ENCODE results near the gene CTLA4. TPM values are rescaled to one million over a fixed set of nuclear protein-coding genes. Genes with fewer than 3 reads are reported as not detected.

CTLA4 gene
- total RNA-seq, 1 experiment from 2014 or later, result not detected

DNA sequence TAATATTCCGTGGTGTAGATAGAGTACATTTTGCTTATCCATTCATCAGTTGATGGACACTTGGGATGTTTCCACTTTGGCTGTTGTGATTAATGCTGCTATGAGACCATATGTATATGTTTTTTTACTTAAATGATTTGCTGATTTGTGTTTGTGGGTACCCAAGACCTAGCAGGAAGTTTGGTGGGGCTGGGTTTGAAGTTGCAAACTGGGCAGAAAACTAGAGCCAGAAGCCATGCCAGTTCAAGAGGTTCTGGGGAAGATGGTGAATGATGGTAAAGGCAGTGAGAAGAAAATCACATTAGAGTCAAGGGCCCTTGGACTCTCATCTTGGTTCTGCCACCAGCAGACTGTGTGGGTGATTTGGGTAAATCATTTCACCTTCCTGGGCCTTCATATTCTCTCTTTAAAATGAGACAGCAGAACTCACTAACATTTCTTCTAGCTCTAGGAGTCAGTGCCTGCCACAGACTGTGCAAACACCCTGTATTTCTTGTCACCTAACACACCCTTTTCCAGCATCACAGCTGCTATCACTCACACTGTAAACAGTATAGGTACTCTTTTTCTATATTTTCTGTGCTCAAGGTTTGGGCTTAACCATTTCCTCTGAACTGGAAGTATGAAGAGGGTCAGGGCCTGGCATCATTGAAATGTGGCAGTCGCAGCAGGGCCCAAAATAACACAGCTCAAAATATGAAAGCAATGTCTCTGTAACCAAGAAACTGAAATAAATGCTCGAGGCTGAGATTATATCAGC lies 8.4 kb upstream of the CTLA4 start:
- BruUV-seq (replicated peaks), result no TSS peak
- no peak overlapping the region for H3K4me2 ChIP-seq (ENCODE audit: low read length)
- CTCF ChIA-PET, result no interaction called here

DNA sequence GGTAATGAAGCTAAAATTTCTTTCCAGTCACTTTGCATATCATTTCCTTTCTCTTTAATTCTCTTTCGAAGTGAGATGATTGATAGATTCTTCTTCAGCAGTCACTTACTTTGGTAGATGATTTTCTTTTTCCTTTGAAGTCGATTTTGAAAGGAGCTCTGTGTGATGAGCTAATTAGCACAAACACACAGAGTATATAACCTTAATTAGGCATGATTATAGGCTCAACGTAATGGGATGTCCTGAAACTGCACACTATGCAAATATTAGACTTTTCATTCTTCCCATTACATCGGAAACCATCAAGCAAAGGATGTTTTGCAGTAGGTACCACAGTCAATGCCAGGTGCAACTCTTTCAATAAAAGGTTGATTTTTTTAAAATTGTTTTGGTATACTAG lies 6.4 kb upstream of the CTLA4 start:
- ChIA-PET POLR2A (ENCODE audit: unreplicated experiment) (no interaction called here), CTCF (no interaction called here)
- ATAC-seq (no peak), DNase-seq (no peak)
- H3K79me2 ChIP-seq (ENCODE audit: low read length), result no peaks in the 10 kb centered on the region
- BruUV-seq (replicated peaks), result no TSS peak
- H3K4me2 ChIP-seq (ENCODE audit: low read length), result no peak overlapping the region
- H3F3A ChIP-seq (ENCODE audit: low read length, unreplicated experiment), result no peaks in the 10 kb centered on the region
- no peaks in the 10 kb centered on the region for H3K9me2 ChIP-seq (replicated peaks; ENCODE audit: low read length)
- TF ChIP-seq EZH2phosphoT487 (IDR thresholded peaks at IDR 0.05; ENCODE audit: borderline replicate concordance, low read length), result no peak
- H3K27me3 ChIP-seq (ENCODE audit: low read length), result peaks cover 51% of the 10 kb centered on the region
- H3K9me3 ChIP-seq (ENCODE audit: low read length), result no peaks in the 10 kb centered on the region
- no peak overlapping the region for H3K4me3 ChIP-seq (ENCODE audit: low read length)
- no peaks in the 10 kb centered on the region for H4K20me1 ChIP-seq (ENCODE audit: low read length)
- intact Hi-C loops (cut with micrococcal nuclease), result no loop called here
- no peak overlapping the region for H2AFZ ChIP-seq (ENCODE audit: low read length)
- no peak overlapping the region for H3K27ac ChIP-seq (ENCODE audit: low read length)
- H3K36me3 ChIP-seq (ENCODE audit: low read depth, low read length), result no peaks in the 10 kb centered on the region
- H3K9ac ChIP-seq (ENCODE audit: low read length), result no peak overlapping the region
- no peaks in the 10 kb centered on the region for H3K4me1 ChIP-seq (ENCODE audit: insufficient read depth, low read length)

More for the DNA sequence above, 8.4 kb upstream of the CTLA4 start:
- H3K27me3 ChIP-seq (ENCODE audit: low read length), result peaks cover 62% of the 10 kb centered on the region
- H3K4me1 ChIP-seq (ENCODE audit: insufficient read depth, low read length), result no peaks in the 10 kb centered on the region
- H3K27ac ChIP-seq (ENCODE audit: low read length), result no peak overlapping the region
- no peaks in the 10 kb centered on the region for H3K79me2 ChIP-seq (ENCODE audit: low read length)
- no peak for TF ChIP-seq EZH2phosphoT487 (IDR thresholded peaks at IDR 0.05; ENCODE audit: borderline replicate concordance, low read length)
- TF ChIP-seq EZH2 (IDR thresholded peaks at IDR 0.05; ENCODE audit: low read length, unreplicated experiment), result no peak
- TF ChIP-seq, protein P1, sequence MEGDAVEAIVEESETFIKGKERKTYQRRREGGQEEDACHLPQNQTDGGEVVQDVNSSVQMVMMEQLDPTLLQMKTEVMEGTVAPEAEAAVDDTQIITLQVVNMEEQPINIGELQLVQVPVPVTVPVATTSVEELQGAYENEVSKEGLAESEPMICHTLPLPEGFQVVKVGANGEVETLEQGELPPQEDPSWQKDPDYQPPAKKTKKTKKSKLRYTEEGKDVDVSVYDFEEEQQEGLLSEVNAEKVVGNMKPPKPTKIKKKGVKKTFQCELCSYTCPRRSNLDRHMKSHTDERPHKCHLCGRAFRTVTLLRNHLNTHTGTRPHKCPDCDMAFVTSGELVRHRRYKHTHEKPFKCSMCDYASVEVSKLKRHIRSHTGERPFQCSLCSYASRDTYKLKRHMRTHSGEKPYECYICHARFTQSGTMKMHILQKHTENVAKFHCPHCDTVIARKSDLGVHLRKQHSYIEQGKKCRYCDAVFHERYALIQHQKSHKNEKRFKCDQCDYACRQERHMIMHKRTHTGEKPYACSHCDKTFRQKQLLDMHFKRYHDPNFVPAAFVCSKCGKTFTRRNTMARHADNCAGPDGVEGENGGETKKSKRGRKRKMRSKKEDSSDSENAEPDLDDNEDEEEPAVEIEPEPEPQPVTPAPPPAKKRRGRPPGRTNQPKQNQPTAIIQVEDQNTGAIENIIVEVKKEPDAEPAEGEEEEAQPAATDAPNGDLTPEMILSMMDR (conservative IDR thresholded peaks at IDR 0.05; ENCODE audit: low read depth, low read length), result no peak
- no peak overlapping the region for H3K9ac ChIP-seq (ENCODE audit: low read length)
- DNase-seq, result no peak
- H3K36me3 ChIP-seq (ENCODE audit: low read depth, low read length), result no peaks in the 10 kb centered on the region
- H3K9me3 ChIP-seq (ENCODE audit: low read length), result no peaks in the 10 kb centered on the region
- ATAC-seq, result no peak
- POLR2A ChIA-PET (ENCODE audit: unreplicated experiment), result no interaction called here
- no peaks in the 10 kb centered on the region for H3F3A ChIP-seq (ENCODE audit: low read length, unreplicated experiment)
- H3K9me2 ChIP-seq (replicated peaks; ENCODE audit: low read length), result no peaks in the 10 kb centered on the region
- H4K20me1 ChIP-seq (ENCODE audit: low read length), result no peaks in the 10 kb centered on the region
- no peak overlapping the region for H3K4me3 ChIP-seq (ENCODE audit: low read length)
- intact Hi-C loops (cut with micrococcal nuclease), result loop anchor here (5.0 kb wide), 1 partner anchor 48 kb away; no protein-coding TSS in a partner anchor
- H2AFZ ChIP-seq (ENCODE audit: low read length), result no peak overlapping the region

DNA sequence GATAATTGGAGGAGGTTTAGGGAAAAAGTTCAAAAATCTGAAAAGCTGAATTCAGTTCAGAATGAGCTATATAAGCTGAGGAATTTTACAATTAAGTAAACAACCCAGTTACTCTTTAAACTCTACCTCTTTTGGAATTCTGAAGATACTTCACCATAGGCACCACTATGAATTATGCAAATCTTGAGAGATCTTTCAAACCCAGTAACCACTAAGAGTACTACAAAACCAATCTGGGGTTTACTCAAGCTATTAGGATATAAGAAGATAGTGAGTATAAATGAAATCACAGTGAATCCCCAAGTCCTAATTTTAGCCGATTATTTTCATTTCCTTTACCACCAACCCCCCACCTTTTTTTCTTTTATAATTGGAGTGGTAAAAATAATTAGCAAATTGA lies 6.0 kb upstream of the CTLA4 start:
- no peak overlapping the region for H3K4me3 ChIP-seq (ENCODE audit: low read length)
- H3K36me3 ChIP-seq (ENCODE audit: low read depth, low read length), result no peaks in the 10 kb centered on the region
- TF ChIP-seq EZH2phosphoT487 (IDR thresholded peaks at IDR 0.05; ENCODE audit: borderline replicate concordance, low read length) (no peak), EZH2 (IDR thresholded peaks at IDR 0.05; ENCODE audit: low read length, unreplicated experiment) (no peak)
- TF ChIP-seq, protein P1 (conservative IDR thresholded peaks at IDR 0.05; ENCODE audit: low read depth, low read length), result no peak
- no peak for DNase-seq
- H3K4me2 ChIP-seq (ENCODE audit: low read length), result no peak overlapping the region
- no peaks in the 10 kb centered on the region for H3K79me2 ChIP-seq (ENCODE audit: low read length)
- no peaks in the 10 kb centered on the region for H3K4me1 ChIP-seq (ENCODE audit: insufficient read depth, low read length)
- ChIA-PET POLR2A (ENCODE audit: unreplicated experiment) (interaction anchor here (0.7 kb wide), 1 partner anchor 395 kb away, joined by 3 read pairs; no protein-coding TSS in a partner anchor), CTCF (no interaction called here)
- H4K20me1 ChIP-seq (ENCODE audit: low read length), result no peaks in the 10 kb centered on the region
- H3K27ac ChIP-seq (ENCODE audit: low read length), result no peak overlapping the region
- ATAC-seq, result no peak
- H3K9me2 ChIP-seq (replicated peaks; ENCODE audit: low read length), result no peaks in the 10 kb centered on the region
- BruUV-seq (replicated peaks), result no TSS peak
- intact Hi-C loops (cut with micrococcal nuclease), result no loop called here
- no peaks in the 10 kb centered on the region for H3F3A ChIP-seq (ENCODE audit: low read length, unreplicated experiment)
- no peak overlapping the region for H3K9ac ChIP-seq (ENCODE audit: low read length)
- H3K27me3 ChIP-seq (ENCODE audit: low read length), result peaks cover 49% of the 10 kb centered on the region
- H3K9me3 ChIP-seq (ENCODE audit: low read length), result no peaks in the 10 kb centered on the region
- H2AFZ ChIP-seq (ENCODE audit: low read length), result no peak overlapping the region
